Measurements from ENCODE around the gene CEBPZ. TPM values are rescaled to one million over a fixed set of nuclear protein-coding genes. Genes with fewer than 3 reads are reported as not detected.
"Not testable (repeated sequence)": the region's sequence is repeated elsewhere in the genome, so short reads cannot be mapped to it uniquely, and the experiment has no call there.

Gene CEBPZ
- total RNA-seq, 1 donor from 2014 or later = 52.6 TPM

DNA sequence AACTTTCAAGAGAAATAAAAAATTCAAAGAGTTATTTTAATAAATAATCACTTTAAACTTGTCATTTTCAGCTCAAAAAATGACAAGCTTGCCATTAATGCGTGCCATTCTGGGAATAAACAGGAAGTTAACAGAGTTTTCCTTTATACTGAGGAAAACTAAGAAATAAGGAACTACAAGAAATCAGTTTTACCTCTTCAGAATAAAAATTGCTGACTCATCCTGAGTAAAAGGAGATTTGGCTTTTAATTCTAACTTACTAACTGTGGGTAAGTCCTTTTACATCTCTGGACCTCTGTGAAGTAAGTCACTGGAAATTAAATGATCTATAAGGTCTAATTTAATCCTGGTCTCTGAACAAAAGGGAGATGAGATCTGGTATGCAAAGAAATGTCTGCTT, 16.1 kb downstream of the CEBPZ start:
- H3K4me1 Mint-ChIP-seq (ENCODE audit: unreplicated experiment) = no peaks in the 10 kb centered on the region
- TF ChIP-seq, protein P1, sequence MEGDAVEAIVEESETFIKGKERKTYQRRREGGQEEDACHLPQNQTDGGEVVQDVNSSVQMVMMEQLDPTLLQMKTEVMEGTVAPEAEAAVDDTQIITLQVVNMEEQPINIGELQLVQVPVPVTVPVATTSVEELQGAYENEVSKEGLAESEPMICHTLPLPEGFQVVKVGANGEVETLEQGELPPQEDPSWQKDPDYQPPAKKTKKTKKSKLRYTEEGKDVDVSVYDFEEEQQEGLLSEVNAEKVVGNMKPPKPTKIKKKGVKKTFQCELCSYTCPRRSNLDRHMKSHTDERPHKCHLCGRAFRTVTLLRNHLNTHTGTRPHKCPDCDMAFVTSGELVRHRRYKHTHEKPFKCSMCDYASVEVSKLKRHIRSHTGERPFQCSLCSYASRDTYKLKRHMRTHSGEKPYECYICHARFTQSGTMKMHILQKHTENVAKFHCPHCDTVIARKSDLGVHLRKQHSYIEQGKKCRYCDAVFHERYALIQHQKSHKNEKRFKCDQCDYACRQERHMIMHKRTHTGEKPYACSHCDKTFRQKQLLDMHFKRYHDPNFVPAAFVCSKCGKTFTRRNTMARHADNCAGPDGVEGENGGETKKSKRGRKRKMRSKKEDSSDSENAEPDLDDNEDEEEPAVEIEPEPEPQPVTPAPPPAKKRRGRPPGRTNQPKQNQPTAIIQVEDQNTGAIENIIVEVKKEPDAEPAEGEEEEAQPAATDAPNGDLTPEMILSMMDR (conservative IDR thresholded peaks at IDR 0.05) = no peak
- DNase-seq (ENCODE audit: extremely low spot score, unreplicated experiment) = no peak
- no peak overlapping the region for H3K27ac Mint-ChIP-seq
- peaks cover 41% of the 10 kb centered on the region for H3K36me3 Mint-ChIP-seq
- no peak overlapping the region for H3K4me3 Mint-ChIP-seq
- no peaks in the 10 kb centered on the region for H3K27me3 Mint-ChIP-seq
- H3K9me3 Mint-ChIP-seq = no peaks in the 10 kb centered on the region

DNA sequence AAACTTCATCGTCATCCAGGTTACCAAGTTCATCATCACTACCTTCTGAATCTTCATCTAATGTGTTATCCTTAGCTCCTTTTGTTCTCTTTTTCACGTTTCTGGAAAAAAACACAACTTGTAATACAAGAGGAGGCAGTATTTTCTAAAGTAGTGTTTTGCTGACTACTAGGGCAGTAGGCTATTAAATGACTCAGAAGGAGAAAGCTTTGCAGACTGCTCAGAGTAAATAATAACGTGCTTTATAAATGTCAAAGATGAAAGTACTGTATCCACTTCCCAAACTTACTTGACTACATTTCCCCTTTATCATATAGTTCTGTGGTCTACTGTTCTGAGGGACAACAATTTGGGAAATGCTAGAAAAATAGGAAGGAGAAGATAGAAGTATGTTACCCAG, 19.5 kb downstream of the CEBPZ start:
- H3K36me3 Mint-ChIP-seq = peaks cover 67% of the 10 kb centered on the region
- DNase-seq (ENCODE audit: extremely low spot score, unreplicated experiment) = no peak
- no peaks in the 10 kb centered on the region for H3K27me3 Mint-ChIP-seq
- peaks cover 4% of the 10 kb centered on the region for H3K9me3 Mint-ChIP-seq
- no peak overlapping the region for H3K27ac Mint-ChIP-seq
- TF ChIP-seq, protein P1 (conservative IDR thresholded peaks at IDR 0.05) = no peak
- H3K4me1 Mint-ChIP-seq (ENCODE audit: unreplicated experiment) = no peaks in the 10 kb centered on the region
- no peak overlapping the region for H3K4me3 Mint-ChIP-seq

DNA sequence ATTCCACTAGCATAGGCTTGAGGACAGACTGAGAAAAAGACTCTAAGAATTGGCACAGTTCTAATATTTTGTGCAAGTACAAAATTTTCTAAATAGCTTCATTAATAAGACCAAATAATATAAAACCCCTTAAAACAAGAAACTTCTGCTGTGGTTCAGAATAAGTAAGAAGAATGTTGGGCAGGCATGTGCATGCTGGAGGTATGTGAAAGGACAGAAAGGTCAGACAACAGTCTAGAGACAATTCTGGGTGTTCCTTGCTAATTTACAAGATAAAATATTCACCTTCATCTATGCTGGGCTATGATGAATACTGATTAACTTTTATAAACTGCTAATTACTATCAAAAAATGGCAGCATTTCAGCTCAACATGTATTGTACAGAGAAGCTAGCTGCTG, 20.2 kb downstream of the CEBPZ start:
- no peak overlapping the region for H3K4me3 Mint-ChIP-seq
- H3K27ac Mint-ChIP-seq = no peak overlapping the region
- H3K9me3 Mint-ChIP-seq = peaks cover 4% of the 10 kb centered on the region
- no peak for DNase-seq (ENCODE audit: extremely low spot score, unreplicated experiment)
- H3K27me3 Mint-ChIP-seq = no peaks in the 10 kb centered on the region
- TF ChIP-seq, protein P1 (conservative IDR thresholded peaks at IDR 0.05) = no peak
- peaks cover 67% of the 10 kb centered on the region for H3K36me3 Mint-ChIP-seq
- no peaks in the 10 kb centered on the region for H3K4me1 Mint-ChIP-seq (ENCODE audit: unreplicated experiment)

DNA sequence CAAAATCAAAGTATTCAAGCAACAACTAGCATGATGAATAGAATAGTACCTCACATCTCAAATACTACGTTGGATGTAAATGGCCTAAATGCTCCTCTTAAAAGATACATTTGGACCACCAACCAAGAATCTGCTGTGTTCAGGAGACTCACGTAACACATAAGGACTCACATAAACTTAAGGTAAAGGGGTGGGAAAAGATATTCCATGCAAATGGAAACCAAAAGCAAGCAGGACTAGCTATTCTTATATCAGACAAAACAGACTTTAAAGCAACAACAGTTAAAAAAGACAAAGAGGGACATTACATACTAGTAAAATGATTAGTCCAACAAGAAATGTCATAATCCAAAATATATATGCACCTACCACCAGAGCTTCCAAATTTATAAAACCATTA, 24.6 kb downstream of the CEBPZ start:
- peaks cover 84% of the 10 kb centered on the region for H3K36me3 Mint-ChIP-seq
- H3K4me1 Mint-ChIP-seq (ENCODE audit: unreplicated experiment); H3K4me3 Mint-ChIP-seq; DNase-seq (ENCODE audit: extremely low spot score, unreplicated experiment); H3K27me3 Mint-ChIP-seq; H3K9me3 Mint-ChIP-seq; H3K27ac Mint-ChIP-seq: not testable (repeated sequence)

DNA sequence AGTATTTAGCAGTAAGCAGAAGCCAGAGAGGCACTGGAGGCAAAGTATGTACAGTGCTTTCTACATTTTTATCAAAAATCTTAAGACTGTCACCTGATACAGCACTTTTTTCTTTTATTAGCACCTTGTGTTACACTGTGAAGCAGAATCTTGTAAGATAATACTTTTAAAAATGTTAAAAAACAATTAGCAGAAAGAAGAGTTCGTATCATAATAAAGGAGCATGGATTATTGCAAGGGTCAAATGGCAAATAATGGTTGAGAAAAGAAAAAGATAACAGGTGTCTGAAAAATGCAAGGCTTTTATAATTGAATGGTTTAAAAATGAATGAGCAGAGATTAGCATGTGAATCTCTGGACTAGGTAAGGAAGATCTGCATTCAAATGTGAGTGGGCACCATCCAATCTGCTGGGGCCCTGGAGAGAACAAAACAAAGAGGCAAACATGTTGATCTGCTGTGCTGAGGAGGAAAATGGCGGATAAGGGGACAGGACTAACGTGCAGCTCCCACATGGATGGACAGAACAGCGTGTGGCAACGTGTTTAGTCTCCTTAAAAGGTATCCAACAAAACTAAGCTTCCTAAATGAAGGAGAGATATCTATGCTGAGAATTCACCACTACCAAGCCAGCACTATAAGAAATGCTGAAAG, 25.6 kb downstream of the CEBPZ start:
- TF ChIP-seq, protein P1 (conservative IDR thresholded peaks at IDR 0.05) = no peak
- no peak for DNase-seq (ENCODE audit: extremely low spot score, unreplicated experiment)
- H3K9me3 Mint-ChIP-seq = peaks cover 4% of the 10 kb centered on the region
- no peak overlapping the region for H3K4me3 Mint-ChIP-seq
- no peak overlapping the region for H3K27ac Mint-ChIP-seq
- no peaks in the 10 kb centered on the region for H3K4me1 Mint-ChIP-seq (ENCODE audit: unreplicated experiment)
- H3K27me3 Mint-ChIP-seq = no peaks in the 10 kb centered on the region
- peaks cover 76% of the 10 kb centered on the region for H3K36me3 Mint-ChIP-seq

DNA sequence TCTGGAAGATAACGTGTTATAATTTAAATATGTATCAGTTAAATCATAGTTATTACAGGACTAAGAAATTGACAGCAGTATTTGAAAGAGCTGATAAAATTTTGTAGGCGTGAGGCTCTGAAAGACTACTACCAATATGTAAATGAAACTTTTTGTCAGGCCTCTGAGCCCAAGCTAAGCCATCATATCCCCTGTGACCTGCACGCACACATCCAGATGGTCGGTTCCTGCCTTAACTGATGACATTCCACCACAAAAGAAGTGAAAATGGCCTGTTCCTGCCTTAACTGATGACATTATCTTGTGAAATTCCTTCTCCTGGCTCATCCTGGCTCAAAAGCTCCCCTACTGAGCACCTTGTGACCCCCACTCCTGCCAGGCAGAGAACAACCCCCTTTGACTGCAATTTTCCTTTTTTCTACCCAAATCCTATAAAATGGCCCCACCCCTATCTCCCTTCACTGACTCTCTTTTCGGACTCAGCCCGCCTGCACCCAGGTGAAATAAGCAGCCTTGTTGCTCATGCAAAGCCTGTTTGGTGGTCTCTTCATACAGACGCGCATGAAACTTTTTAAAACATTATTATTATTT, 26.2 kb downstream of the CEBPZ start:
- H3K27me3 Mint-ChIP-seq; H3K4me1 Mint-ChIP-seq (ENCODE audit: unreplicated experiment); DNase-seq (ENCODE audit: extremely low spot score, unreplicated experiment); H3K9me3 Mint-ChIP-seq; H3K4me3 Mint-ChIP-seq; H3K27ac Mint-ChIP-seq: not testable (repeated sequence)
- H3K36me3 Mint-ChIP-seq = peaks cover 69% of the 10 kb centered on the region

Measured in type B pancreatic cell (in vitro differentiated cells).